GM23338 (cell line): ENCODE measurements around the gene TMEM165. TPM values are rescaled to one million over a fixed set of nuclear protein-coding genes. Genes with fewer than 3 reads are reported as not detected.

Experiments
- ATAC-seq: fragments of 200-7000 bp; cut with Tn5 transposase; 3 replicates; pipeline ENCODE4 v1.9.1; 2020
- DNase-seq: peaks from one replicate; pipeline ENCODE4 v3.0.0-alpha.2; 2015; ENCODE audit warnings: low spot score
- H2AFZ ChIP-seq: fragments of 200-600 bp; sonication (generic); 2 replicates; pipeline ENCODE4 v1.8.0; 2016; ENCODE audit warnings: antibody characterized with exemption, mild to moderate bottlenecking, moderate library complexity
- H3F3A ChIP-seq: fragments of 200-600 bp; sonication (generic); replicated peaks from 2 replicates; pipeline ENCODE4 v1.8.0; 2017; ENCODE audit warnings: antibody characterized with exemption, mixed run types, low read depth
- H3K27ac ChIP-seq: fragments of 200-600 bp; sonication (generic); 2 replicates; pipeline ENCODE4 v1.6.1; 2016; ENCODE audit warnings: low read depth
- H3K27me3 ChIP-seq: fragments of 200-600 bp; sonication (generic); 2 replicates; pipeline ENCODE4 v1.8.0; 2016; ENCODE audit warnings: mild to moderate bottlenecking, mixed run types, moderate library complexity; ENCODE audit not compliant: insufficient read depth
- H3K36me3 ChIP-seq: fragments of 200-600 bp; sonication (generic); 2 replicates; pipeline ENCODE4 v1.8.0; 2016; ENCODE audit warnings: mild to moderate bottlenecking; ENCODE audit not compliant: insufficient read depth
- H3K4me1 ChIP-seq: fragments of 200-600 bp; sonication (generic); 2 replicates; pipeline ENCODE4 v1.8.0; 2016; ENCODE audit warnings: mild to moderate bottlenecking, moderate library complexity; ENCODE audit not compliant: insufficient read depth
- H3K4me2 ChIP-seq: fragments of 200-600 bp; sonication (generic); 2 replicates; pipeline ENCODE4 v1.7.1; 2017; ENCODE audit warnings: mixed run types
- H3K4me3 ChIP-seq: fragments of 200-600 bp; sonication (generic); 2 replicates; pipeline ENCODE4 v1.6.1; 2016; ENCODE audit warnings: mixed run types
- H3K79me2 ChIP-seq: fragments of 200-600 bp; sonication (generic); replicated peaks from 2 replicates; pipeline ENCODE4 v1.8.0; 2017; ENCODE audit warnings: mild to moderate bottlenecking; ENCODE audit not compliant: insufficient read depth
- H3K9me2 ChIP-seq: fragments of 200-600 bp; sonication (generic); 2 replicates; pipeline ENCODE4 v1.8.0; 2017; ENCODE audit not compliant: insufficient read depth
- H4K20me1 ChIP-seq: fragments of 200-600 bp; sonication (generic); replicated peaks from 2 replicates; pipeline ENCODE4 v1.8.0; 2017; ENCODE audit warnings: mild to moderate bottlenecking; ENCODE audit not compliant: insufficient read depth
- H3K27ac Mint-ChIP-seq: 2 replicates; pipeline ENCODE4 v1.8.0; 2020; ENCODE audit warnings: inconsistent platforms, mild to moderate bottlenecking, moderate library complexity, mixed read lengths
- H3K27me3 Mint-ChIP-seq: 3 replicates; pipeline ENCODE4 v1.8.0; 2022; ENCODE audit warnings: low read depth, mild to moderate bottlenecking, moderate library complexity, mixed read lengths, inconsistent platforms; ENCODE audit not compliant: insufficient read depth, poor library complexity
- H3K36me3 Mint-ChIP-seq: 3 replicates; pipeline ENCODE4 v1.8.0; 2021; ENCODE audit warnings: low read depth, mild to moderate bottlenecking, inconsistent platforms, moderate library complexity, mixed read lengths
- H3K4me1 Mint-ChIP-seq: 3 replicates; pipeline ENCODE4 v1.8.0; 2020; ENCODE audit warnings: mild to moderate bottlenecking, inconsistent platforms, mixed read lengths
- H3K4me3 Mint-ChIP-seq: 3 replicates; pipeline ENCODE4 v1.8.0; 2021; ENCODE audit warnings: moderate library complexity, mild to moderate bottlenecking, inconsistent platforms, mixed read lengths
- H3K9me3 Mint-ChIP-seq: 3 replicates; pipeline ENCODE4 v1.8.0; 2020; ENCODE audit warnings: moderate library complexity, mild to moderate bottlenecking, inconsistent platforms, mixed read lengths
- CREB1 ChIP-seq: fragments of 250-450 bp; sonication (Bioruptor Pico); IDR thresholded peaks from 2 replicates; pipeline ENCODE4 v1.5.0; 2020; ENCODE audit warnings: low read depth, mild to moderate bottlenecking, moderate library complexity
- CTCF ChIP-seq, 2 experiments: fragments of 200-600 bp in 1 of 2; sonication (generic) in 1 of 2; conservative IDR thresholded peaks; 2 replicates each; pipeline versions ENCODE4 v1.5.1 to v1.6.1; 2016 to 2017; ENCODE audit warnings: antibody characterized with exemption in 2 of 2, low read depth in 2 of 2, mild to moderate bottlenecking in 2 of 2, moderate library complexity in 1 of 2
- ETS1 ChIP-seq: IDR thresholded peaks from 2 replicates; pipeline ENCODE4 v1.6.1; 2016; ENCODE audit warnings: antibody characterized with exemption
- EZH2phosphoT487 ChIP-seq: fragments of 200-600 bp; sonication (generic); IDR thresholded peaks from one replicate; pipeline ENCODE4 v1.8.1; 2018; ENCODE audit warnings: antibody characterized with exemption; ENCODE audit not compliant: unreplicated experiment
- JUNB ChIP-seq: IDR thresholded peaks from one replicate; pipeline ENCODE4 v1.6.1; 2016; ENCODE audit warnings: antibody characterized with exemption; ENCODE audit not compliant: unreplicated experiment
- NANOG ChIP-seq: IDR thresholded peaks from 2 replicates; pipeline ENCODE4 v1.6.1; 2016; ENCODE audit warnings: antibody characterized with exemption, borderline replicate concordance
- POLR2AphosphoS5 ChIP-seq: IDR thresholded peaks from 2 replicates; pipeline ENCODE4 v1.6.1; 2016; ENCODE audit warnings: antibody characterized with exemption, low read depth
- STAT1 ChIP-seq: IDR thresholded peaks from one replicate; pipeline ENCODE4 v1.6.1; 2016; ENCODE audit warnings: antibody characterized with exemption; ENCODE audit not compliant: unreplicated experiment
- ZNF114 ChIP-seq: fragments of 250-450 bp; sonication (Bioruptor Pico); IDR thresholded peaks from 2 replicates; pipeline ENCODE4 v1.5.0; 2020; ENCODE audit warnings: mild to moderate bottlenecking, moderate library complexity
- ZNF331 ChIP-seq: fragments of 250-450 bp; sonication (Bioruptor Pico); IDR thresholded peaks from 2 replicates; pipeline ENCODE4 v1.5.0; 2020; ENCODE audit warnings: low read depth, mild to moderate bottlenecking, moderate library complexity
- polyA plus RNA-seq: library from polyadenylated mRNA; unstranded; fragments of >200 nt; fragmentation: Nextera tagmentation; extraction: Ambion mirVana; gene quantifications from 2 replicates; pipeline ENCODE4 v1.2.1, GENCODE V29; 2016
- total RNA-seq: library from RNA; depleted of rRNA; stranded (reverse); fragments of >200 nt; shearing (Covaris generic); gene quantifications from 2 replicates; pipeline ENCODE4 v1.2.3, GENCODE V29; 2014
- TF ChIP-seq, protein P1 (sequence below): IDR thresholded peaks from one replicate; pipeline ENCODE4 v1.6.1; 2018; ENCODE audit warnings: antibody characterized with exemption; ENCODE audit not compliant: unreplicated experiment
- TF ChIP-seq, protein P2 (sequence below): fragments of 250-450 bp; sonication (Bioruptor Pico); IDR thresholded peaks from 2 replicates; pipeline ENCODE4 v1.5.0; 2020; ENCODE audit warnings: mild to moderate bottlenecking, moderate library complexity

TMEM165 gene
- total and polyA plus RNA-seq, 2 experiments from 2014 or later = 125 to 171 TPM

GRCh38 chr4:55365345-55365728 lies 30.4 kb upstream of the TMEM165 start:
- Mint-ChIP-seq H3K27ac (no peak overlapping the region), H3K4me1 (peaks cover 39% of the 10 kb centered on the region), H3K27me3 (peaks cover 8% of the 10 kb centered on the region), H3K4me3 (no peak overlapping the region; the same call in 2 of the 3 replicates), H3K9me3 (no peaks in the 10 kb centered on the region), H3K36me3 (peaks cover 64% of the 10 kb centered on the region)
- Histone ChIP-seq H3K4me3 (no peak overlapping the region), H3K36me3 (0 out of 2 replicates have a peak, but pooled peaks cover 3% of the 10 kb centered on the region), H3K27me3 (no peaks in the 10 kb centered on the region), H3F3A (peaks cover 10% of the 10 kb centered on the region; the same call in 1 of the 2 replicates), H3K9me2 (no peaks in the 10 kb centered on the region), H3K4me2 (peak overlapping the region; percentile 62), H3K79me2 (no peaks in the 10 kb centered on the region), H2AFZ (no peak overlapping the region), H4K20me1 (no peaks in the 10 kb centered on the region), H3K4me1 (peaks cover 34% of the 10 kb centered on the region), H3K27ac (0 out of 2 replicates have a peak overlapping the region, but pooled peaks have one; percentile 22)
- TF ChIP-seq, protein P1, sequence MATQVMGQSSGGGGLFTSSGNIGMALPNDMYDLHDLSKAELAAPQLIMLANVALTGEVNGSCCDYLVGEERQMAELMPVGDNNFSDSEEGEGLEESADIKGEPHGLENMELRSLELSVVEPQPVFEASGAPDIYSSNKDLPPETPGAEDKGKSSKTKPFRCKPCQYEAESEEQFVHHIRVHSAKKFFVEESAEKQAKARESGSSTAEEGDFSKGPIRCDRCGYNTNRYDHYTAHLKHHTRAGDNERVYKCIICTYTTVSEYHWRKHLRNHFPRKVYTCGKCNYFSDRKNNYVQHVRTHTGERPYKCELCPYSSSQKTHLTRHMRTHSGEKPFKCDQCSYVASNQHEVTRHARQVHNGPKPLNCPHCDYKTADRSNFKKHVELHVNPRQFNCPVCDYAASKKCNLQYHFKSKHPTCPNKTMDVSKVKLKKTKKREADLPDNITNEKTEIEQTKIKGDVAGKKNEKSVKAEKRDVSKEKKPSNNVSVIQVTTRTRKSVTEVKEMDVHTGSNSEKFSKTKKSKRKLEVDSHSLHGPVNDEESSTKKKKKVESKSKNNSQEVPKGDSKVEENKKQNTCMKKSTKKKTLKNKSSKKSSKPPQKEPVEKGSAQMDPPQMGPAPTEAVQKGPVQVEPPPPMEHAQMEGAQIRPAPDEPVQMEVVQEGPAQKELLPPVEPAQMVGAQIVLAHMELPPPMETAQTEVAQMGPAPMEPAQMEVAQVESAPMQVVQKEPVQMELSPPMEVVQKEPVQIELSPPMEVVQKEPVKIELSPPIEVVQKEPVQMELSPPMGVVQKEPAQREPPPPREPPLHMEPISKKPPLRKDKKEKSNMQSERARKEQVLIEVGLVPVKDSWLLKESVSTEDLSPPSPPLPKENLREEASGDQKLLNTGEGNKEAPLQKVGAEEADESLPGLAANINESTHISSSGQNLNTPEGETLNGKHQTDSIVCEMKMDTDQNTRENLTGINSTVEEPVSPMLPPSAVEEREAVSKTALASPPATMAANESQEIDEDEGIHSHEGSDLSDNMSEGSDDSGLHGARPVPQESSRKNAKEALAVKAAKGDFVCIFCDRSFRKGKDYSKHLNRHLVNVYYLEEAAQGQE = no peak
- TF ChIP-seq STAT1 (no peak), ETS1 (no peak), EZH2phosphoT487 (no peak), JUNB (no peak), CREB1 (CRISPR knock-in tag) (no peak), ZNF331 (CRISPR knock-in tag) (no peak), NANOG (no peak), POLR2AphosphoS5 (no peak), ZNF114 (no peak), CTCF (conservative IDR thresholded peaks at IDR 0.05; ENCODE audit: low read depth in 2 of 2) (no peak)
- TF ChIP-seq, protein P2, sequence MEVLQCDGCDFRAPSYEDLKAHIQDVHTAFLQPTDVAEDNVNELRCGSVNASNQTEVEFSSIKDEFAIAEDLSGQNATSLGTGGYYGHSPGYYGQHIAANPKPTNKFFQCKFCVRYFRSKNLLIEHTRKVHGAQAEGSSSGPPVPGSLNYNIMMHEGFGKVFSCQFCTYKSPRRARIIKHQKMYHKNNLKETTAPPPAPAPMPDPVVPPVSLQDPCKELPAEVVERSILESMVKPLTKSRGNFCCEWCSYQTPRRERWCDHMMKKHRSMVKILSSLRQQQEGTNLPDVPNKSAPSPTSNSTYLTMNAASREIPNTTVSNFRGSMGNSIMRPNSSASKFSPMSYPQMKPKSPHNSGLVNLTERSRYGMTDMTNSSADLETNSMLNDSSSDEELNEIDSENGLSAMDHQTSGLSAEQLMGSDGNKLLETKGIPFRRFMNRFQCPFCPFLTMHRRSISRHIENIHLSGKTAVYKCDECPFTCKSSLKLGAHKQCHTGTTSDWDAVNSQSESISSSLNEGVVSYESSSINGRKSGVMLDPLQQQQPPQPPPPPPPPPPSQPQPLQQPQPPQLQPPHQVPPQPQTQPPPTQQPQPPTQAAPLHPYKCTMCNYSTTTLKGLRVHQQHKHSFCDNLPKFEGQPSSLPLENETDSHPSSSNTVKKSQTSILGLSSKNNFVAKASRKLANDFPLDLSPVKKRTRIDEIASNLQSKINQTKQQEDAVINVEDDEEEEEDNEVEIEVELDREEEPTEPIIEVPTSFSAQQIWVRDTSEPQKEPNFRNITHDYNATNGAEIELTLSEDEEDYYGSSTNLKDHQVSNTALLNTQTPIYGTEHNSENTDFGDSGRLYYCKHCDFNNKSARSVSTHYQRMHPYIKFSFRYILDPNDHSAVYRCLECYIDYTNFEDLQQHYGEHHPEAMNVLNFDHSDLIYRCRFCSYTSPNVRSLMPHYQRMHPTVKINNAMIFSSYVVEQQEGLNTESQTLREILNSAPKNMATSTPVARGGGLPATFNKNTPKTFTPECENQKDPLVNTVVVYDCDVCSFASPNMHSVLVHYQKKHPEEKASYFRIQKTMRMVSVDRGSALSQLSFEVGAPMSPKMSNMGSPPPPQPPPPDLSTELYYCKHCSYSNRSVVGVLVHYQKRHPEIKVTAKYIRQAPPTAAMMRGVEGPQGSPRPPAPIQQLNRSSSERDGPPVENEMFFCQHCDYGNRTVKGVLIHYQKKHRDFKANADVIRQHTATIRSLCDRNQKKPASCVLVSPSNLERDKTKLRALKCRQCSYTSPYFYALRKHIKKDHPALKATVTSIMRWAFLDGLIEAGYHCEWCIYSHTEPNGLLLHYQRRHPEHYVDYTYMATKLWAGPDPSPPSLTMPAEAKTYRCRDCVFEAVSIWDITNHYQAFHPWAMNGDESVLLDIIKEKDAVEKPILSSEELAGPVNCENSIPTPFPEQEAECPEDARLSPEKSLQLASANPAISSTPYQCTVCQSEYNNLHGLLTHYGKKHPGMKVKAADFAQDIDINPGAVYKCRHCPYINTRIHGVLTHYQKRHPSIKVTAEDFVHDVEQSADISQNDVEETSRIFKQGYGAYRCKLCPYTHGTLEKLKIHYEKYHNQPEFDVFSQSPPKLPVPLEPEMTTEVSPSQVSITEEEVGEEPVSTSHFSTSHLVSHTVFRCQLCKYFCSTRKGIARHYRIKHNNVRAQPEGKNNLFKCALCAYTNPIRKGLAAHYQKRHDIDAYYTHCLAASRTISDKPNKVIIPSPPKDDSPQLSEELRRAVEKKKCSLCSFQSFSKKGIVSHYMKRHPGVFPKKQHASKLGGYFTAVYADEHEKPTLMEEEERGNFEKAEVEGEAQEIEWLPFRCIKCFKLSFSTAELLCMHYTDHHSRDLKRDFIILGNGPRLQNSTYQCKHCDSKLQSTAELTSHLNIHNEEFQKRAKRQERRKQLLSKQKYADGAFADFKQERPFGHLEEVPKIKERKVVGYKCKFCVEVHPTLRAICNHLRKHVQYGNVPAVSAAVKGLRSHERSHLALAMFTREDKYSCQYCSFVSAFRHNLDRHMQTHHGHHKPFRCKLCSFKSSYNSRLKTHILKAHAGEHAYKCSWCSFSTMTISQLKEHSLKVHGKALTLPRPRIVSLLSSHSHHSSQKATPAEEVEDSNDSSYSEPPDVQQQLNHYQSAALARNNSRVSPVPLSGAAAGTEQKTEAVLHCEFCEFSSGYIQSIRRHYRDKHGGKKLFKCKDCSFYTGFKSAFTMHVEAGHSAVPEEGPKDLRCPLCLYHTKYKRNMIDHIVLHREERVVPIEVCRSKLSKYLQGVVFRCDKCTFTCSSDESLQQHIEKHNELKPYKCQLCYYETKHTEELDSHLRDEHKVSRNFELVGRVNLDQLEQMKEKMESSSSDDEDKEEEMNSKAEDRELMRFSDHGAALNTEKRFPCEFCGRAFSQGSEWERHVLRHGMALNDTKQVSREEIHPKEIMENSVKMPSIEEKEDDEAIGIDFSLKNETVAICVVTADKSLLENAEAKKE = no peak
- ATAC-seq (no peak), DNase-seq (no peak)
